Measurements from ENCODE around the gene RNF187.
A peak's percentile ranks its signal among the peaks of the same experiment; 100 is the strongest.

Gene RNF187

DNA sequence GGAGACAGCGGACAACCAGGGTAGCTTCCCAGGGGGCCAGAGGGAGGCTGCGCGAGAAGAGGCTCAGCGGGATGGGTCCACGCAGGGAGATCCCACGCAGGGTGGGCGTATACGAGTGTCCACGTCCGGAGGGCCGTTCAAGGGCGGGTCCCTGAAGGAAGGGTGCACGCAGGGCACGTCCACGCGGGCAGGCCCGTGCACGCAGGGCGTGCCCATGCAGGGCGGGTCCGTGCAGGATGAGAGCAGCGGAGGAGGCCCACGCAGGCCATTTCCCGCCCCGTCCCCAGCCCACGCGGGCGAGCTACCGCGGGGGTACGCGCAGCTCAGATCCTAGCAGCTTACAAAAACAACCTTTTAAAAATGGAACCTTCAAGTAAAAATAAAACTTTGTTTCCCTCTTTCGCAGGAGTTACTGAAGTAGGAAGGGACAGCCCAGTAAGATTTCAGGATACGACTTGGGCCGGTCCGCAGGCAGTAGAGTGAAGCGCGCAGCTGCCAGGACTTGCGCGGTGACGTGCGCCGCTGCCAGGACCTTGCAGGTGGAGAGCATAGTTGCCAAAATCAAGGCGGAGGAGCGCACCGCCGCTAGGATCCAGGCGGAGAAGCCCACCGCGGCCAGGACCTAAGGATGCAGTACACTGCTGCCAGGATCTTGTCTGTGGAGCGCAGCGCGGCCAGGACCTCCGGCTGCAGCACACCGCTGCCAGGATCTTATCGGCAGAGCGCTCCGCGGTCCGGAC is 416 bp upstream of the RNF187 start:
- peak overlapping the region; percentile 96 for H3K4me3 ChIP-seq (replicated peaks; ENCODE audit: low read depth, low read length)
- TF ChIP-seq, protein P1, sequence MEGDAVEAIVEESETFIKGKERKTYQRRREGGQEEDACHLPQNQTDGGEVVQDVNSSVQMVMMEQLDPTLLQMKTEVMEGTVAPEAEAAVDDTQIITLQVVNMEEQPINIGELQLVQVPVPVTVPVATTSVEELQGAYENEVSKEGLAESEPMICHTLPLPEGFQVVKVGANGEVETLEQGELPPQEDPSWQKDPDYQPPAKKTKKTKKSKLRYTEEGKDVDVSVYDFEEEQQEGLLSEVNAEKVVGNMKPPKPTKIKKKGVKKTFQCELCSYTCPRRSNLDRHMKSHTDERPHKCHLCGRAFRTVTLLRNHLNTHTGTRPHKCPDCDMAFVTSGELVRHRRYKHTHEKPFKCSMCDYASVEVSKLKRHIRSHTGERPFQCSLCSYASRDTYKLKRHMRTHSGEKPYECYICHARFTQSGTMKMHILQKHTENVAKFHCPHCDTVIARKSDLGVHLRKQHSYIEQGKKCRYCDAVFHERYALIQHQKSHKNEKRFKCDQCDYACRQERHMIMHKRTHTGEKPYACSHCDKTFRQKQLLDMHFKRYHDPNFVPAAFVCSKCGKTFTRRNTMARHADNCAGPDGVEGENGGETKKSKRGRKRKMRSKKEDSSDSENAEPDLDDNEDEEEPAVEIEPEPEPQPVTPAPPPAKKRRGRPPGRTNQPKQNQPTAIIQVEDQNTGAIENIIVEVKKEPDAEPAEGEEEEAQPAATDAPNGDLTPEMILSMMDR (IDR thresholded peaks at IDR 0.05; ENCODE audit: low read depth, low read length, missing control alignments): no peak
- DNase-seq (ENCODE audit: extremely low read depth, low read depth): peak; percentile 69

DNA sequence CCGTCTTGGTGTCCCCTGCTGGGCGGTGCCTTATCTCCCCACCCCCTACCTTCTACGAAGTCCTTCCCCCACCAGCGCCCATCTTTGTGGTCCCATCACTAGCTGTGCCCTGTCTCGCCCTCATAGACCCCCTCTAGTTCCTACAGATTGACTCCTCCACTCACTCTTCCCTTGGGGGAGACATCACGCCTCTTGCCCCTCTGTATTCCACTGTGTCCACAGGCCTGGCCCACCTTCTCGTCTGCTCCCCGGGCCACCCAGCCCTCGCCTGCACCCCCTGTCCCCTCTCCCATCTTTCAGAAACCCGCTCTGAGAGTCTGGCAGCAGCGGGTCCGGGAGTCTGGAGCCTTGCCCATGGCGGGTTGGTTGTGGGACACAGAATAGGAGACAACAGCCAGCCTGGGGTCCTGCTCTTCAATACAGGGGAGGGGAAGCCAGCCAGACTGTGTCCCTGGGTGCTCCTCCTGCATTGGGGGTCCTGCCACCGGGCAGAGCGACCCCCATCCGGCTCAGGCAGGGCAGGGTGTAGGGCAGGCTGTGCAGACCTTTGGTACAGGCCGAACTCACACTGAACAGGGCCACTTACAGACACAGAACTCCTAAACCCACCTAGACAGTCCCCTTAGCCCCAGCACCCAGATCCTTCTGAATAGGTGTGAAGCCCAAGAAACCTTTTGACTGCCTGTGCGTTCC is 1.1 kb downstream of the RNF187 start:
- peak overlapping the region; percentile 96 for H3K4me3 ChIP-seq (replicated peaks; ENCODE audit: low read depth, low read length)
- TF ChIP-seq, protein P1 (IDR thresholded peaks at IDR 0.05; ENCODE audit: low read depth, low read length, missing control alignments): no peak
- DNase-seq (ENCODE audit: extremely low read depth, low read depth): no peak

DNA sequence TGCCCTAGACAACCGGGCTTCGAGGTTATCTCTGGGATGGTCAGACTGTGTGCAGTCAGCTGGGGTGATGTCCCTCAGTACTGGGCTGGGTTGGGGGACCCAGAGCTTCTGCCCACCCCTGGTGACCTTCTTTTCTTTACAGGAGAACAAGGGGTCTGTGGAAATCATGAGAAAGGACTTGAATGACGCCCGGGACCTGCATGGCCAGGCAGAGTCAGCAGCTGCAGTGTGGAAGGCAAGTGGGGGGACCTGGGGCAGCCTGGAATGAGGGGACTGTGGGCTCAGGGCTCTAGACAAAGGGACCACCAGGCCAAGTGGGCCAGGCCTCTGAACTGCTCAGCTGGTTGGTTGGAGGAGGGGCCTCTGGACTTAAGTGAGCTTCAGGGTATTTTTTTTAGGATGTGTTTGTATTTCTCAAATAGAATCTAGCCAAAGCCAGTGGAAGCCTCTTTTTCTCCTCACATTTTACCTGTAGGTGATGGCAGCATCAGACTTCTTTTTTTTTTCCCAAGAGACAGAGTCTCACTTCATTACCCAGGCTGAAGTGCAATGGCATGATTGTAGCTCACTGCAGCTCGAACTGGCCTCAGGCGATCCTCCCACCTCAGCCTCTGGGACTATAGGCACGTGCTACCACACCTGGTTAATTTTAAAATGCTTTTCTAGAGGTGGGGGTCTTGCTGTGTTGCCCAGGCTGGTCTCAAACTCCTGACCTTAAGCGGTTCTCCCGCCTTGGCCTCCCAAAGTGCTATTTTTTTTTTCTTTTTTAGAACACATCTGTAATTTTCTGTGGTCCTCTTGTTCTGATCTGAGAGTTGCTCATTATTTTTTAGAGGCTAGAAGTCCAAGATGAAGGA is 1.9 kb downstream of the RNF187 start:
- DNase-seq (ENCODE audit: extremely low read depth, low read depth): no peak
- TF ChIP-seq, protein P1 (IDR thresholded peaks at IDR 0.05; ENCODE audit: low read depth, low read length, missing control alignments): no peak
- H3K4me3 ChIP-seq (replicated peaks; ENCODE audit: low read depth, low read length): peak overlapping the region; percentile 96

DNA sequence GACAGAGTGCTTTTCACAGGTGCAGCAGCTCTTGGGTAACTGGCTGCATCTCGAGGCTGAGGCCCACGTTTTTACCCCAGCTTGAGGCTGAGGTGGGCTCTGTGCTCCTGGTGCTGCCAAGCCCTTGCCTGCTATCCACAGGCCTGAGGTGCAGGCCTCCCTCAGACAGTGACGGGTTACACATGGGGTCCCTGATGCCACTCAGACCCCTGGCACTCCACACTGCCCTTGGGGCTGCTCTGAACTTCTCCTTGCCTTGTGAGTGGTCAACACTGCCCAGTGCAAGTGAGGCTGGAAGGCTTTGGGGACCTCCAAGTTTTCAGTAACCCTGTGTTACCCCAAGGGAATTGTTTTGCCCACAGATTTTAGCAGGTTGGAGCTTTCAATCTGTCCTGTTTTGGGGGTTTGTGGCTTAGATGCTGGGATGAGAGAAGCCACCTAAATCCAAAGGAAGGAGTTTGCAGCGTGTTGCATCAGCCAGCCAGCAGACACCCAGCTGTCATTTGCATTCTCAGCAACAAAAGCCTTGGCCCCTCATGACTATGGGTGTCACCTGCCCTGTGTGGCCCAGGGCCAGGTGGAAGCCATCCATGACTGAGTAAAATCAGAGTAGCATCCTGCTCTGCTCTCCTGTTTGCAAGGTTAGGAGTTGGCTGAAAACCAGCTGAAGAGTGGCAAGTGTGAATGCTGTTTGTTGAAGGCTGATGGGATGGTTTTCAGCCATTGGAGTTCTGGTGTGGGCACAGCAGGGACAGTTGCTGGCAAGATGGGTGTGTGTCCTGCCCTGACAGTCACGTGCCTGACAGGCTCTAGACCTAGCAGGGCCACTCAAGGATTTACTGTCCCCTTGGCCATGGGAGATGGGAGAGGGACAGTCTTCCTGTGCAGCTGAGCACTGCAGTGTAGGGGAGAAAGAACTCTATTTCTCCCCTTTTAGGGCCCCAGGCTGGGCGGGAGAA is 3.2 kb downstream of the RNF187 start:
- TF ChIP-seq, protein P1 (IDR thresholded peaks at IDR 0.05; ENCODE audit: low read depth, low read length, missing control alignments): no peak
- no peak for DNase-seq (ENCODE audit: extremely low read depth, low read depth)
- H3K4me3 ChIP-seq (replicated peaks; ENCODE audit: low read depth, low read length): no peak overlapping the region

DNA sequence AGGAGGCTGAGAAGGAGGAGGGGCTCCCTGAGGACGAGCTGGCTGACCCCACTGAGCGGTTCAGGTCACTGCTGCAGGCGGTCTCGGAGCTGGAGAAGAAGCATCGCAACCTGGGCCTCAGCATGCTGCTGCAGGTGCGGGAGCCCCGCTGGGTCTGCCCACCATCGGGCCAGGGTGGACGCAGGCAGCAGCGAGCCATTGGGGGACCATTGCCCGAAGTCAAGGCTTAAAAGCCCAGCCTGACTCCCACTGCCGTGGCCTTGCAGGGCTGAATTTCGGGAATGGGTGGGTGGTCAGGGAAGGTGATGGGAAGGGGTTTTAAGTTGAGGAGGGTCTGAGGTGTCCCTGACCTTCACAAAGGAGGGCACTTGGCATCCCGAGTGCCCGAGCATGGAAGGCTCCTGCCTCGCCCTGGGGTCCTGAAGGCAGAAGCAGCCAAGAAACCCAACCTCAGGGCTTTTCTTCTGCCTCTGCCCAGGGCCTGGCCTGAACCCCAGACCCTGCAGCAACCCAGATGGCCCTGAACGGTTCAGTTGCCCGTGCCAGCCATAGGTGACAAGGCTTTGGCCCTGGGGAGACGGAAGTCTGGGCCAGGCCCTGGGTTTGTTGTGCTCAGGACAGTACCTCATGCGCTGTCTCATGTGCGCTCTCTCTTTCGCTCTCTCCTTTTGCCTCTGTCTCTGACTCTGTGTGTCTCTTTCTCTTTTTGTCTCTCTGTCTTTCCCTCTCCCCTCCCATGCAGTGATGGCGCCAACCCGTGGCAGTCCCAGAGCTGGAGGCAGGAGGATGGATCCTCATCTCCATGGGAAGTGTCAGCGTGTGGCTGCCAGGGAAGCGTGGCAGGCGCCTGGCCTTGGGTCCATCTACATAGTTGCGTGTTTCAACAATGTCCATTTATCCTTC is 6.2 kb downstream of the RNF187 start:
- DNase-seq (ENCODE audit: extremely low read depth, low read depth): no peak
- TF ChIP-seq, protein P1 (IDR thresholded peaks at IDR 0.05; ENCODE audit: low read depth, low read length, missing control alignments): no peak
- H3K4me3 ChIP-seq (replicated peaks; ENCODE audit: low read depth, low read length): no peak overlapping the region
